Measurements from ENCODE around the gene CNKSR1. TPM values are rescaled to one million over a fixed set of nuclear protein-coding genes. Genes with fewer than 3 reads are reported as not detected.

The CNKSR1 gene
- polyA plus RNA-seq, 1 experiment, result 0.05 TPM

- Histone ChIP-seq H3K27ac (ENCODE audit: low read depth, low read length) (no peak overlapping the region), H3K9me3 (ENCODE audit: control insufficient read depth, insufficient read depth, low read length) (no peaks in the 10 kb centered on the region), H3K4me3 (ENCODE audit: low read depth, low read length) (no peak overlapping the region), H3K27me3 (ENCODE audit: control insufficient read depth, insufficient read depth, low read length) (peaks cover 11% of the 10 kb centered on the region)
- ChIA-PET CTCF (interaction anchor here (0.5 to 1.5 kb wide), 3 partner anchors 86 to 857 kb away, joined by 3 to 4 read pairs (median 4); no protein-coding TSS in a partner anchor), POLR2A (no interaction called here)
- TF ChIP-seq CTCF (IDR thresholded peaks at IDR 0.05; ENCODE audit: low read depth, low read length), result no peak
- DNase-seq (ENCODE audit: low read depth, low spot score), result no peak
Observed at GRCh38 chr1:26189331-26189730, 12.0 kb downstream of the CNKSR1 start.

DNA sequence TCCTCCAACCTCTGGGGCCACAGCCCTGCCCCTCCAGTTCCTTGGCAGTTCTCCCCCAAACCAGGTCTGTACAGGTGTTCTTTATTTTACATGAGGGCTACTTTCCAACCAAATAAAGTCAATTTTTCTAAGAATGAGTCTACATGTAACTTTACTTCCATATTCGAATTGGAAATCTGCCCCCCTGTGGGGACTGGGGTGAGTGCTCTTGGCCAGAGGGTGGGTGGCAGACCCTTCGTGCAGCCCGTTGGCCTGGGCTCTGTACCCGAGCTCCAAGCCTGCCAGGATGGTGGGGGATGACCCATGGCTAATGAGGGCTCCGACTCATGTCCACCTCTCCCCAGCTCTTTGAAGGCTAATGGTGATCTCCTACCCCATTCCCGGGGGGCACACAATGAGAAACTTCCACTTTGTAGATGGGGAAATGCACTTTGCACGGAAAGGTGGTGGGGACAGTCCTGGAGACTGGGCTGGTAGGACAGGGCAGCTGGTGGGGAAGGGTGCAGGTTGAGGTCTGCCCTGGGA is 12.5 kb downstream of the CNKSR1 start:
- Histone ChIP-seq H3K4me3 (ENCODE audit: low read depth, low read length) (no peak overlapping the region), H3K9me3 (ENCODE audit: control insufficient read depth, insufficient read depth, low read length) (no peaks in the 10 kb centered on the region), H3K27me3 (ENCODE audit: control insufficient read depth, insufficient read depth, low read length) (peaks cover 13% of the 10 kb centered on the region), H3K27ac (ENCODE audit: low read depth, low read length) (peak overlapping the region; percentile 21)
- TF ChIP-seq CTCF (IDR thresholded peaks at IDR 0.05; ENCODE audit: low read depth, low read length), result no peak
- POLR2A ChIA-PET, result no interaction called here
- CTCF ChIA-PET, result interaction anchor here (0.8 to 1.5 kb wide), 3 partner anchors 9 to 132 kb away, joined by 3 to 4 read pairs (median 3); no protein-coding TSS in a partner anchor
- no peak for DNase-seq (ENCODE audit: low read depth, low spot score)

GRCh38 chr1:26190373-26190987 is 13.2 kb downstream of the CNKSR1 start, which contains the start of gene CATSPER4:
Gene CATSPER4 (plus strand): TSS chr1:26190602. CDS start chr1:26190628, 26 bp downstream.
- DNase-seq (ENCODE audit: low read depth, low spot score), result no peak

GRCh38 chr1:26191739-26192138 is 14.4 kb downstream of the CNKSR1 start:
- CTCF ChIA-PET, result interaction anchor here (1.4 kb wide), 1 partner anchor 47 kb away, joined by 3 read pairs; no protein-coding TSS in a partner anchor
- H3K9me3 ChIP-seq (ENCODE audit: control insufficient read depth, insufficient read depth, low read length), result no peaks in the 10 kb centered on the region
- peaks cover 11% of the 10 kb centered on the region for H3K27me3 ChIP-seq (ENCODE audit: control insufficient read depth, insufficient read depth, low read length)
- DNase-seq (ENCODE audit: low read depth, low spot score), result no peak
- no peak overlapping the region for H3K4me3 ChIP-seq (ENCODE audit: low read depth, low read length)
- no peak for TF ChIP-seq CTCF (IDR thresholded peaks at IDR 0.05; ENCODE audit: low read depth, low read length)
- POLR2A ChIA-PET, result no interaction called here
- H3K27ac ChIP-seq (ENCODE audit: low read depth, low read length), result no peak overlapping the region

More at GRCh38 chr1:26190373-26190987, 13.2 kb downstream of the CNKSR1 start, which contains the start of gene CATSPER4:
- ChIA-PET CTCF (interaction anchor here (1.0 to 1.5 kb wide), 3 partner anchors 9 to 85 kb away, joined by 3 to 4 read pairs (median 3); no protein-coding TSS in a partner anchor), POLR2A (no interaction called here)
- Histone ChIP-seq H3K4me3 (ENCODE audit: low read depth, low read length) (no peak within 1 kb of the TSS), H3K27me3 (ENCODE audit: control insufficient read depth, insufficient read depth, low read length) (peaks cover 11% of the 10 kb centered on the region), H3K9me3 (ENCODE audit: control insufficient read depth, insufficient read depth, low read length) (no peaks in the 10 kb centered on the region), H3K27ac (ENCODE audit: low read depth, low read length) (peak within 1 kb of the TSS; percentile 21)
- TF ChIP-seq CTCF (IDR thresholded peaks at IDR 0.05; ENCODE audit: low read depth, low read length), result peak; percentile 32; the same call in 1 of the 2 replicates

DNA sequence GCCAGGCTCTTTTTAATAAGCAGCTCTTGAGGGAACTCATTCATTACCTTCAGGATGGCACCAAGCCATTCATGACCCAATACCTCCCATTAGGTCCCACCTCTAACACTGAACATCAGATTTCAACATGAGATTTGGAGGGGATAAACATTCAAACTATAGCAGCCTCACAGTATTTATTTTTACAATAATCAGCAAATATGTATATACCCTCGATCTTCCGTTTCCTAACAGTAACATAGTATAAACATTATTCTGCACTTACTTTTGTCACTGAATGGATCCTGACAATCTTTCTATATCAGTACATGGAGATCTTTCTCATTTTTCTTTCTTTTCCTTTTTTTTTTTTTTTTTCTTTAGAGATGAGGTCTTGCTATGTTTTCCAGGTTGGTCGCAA is 18.5 kb downstream of the CNKSR1 start:
- ChIA-PET POLR2A (interaction anchor here (0.6 kb wide), 1 partner anchor 85 kb away, joined by 3 read pairs; no protein-coding TSS in a partner anchor), CTCF (no interaction called here)

More for the DNA sequence above, 18.5 kb downstream of the CNKSR1 start:
- TF ChIP-seq CTCF (IDR thresholded peaks at IDR 0.05; ENCODE audit: low read depth, low read length), result no peak
- Histone ChIP-seq H3K27ac (ENCODE audit: low read depth, low read length) (no peak overlapping the region), H3K9me3 (ENCODE audit: control insufficient read depth, insufficient read depth, low read length) (no peaks in the 10 kb centered on the region), H3K27me3 (ENCODE audit: control insufficient read depth, insufficient read depth, low read length) (peaks cover 22% of the 10 kb centered on the region), H3K4me3 (ENCODE audit: low read depth, low read length) (no peak overlapping the region)
- no peak for DNase-seq (ENCODE audit: low read depth, low spot score)

Data from AG04450 (cell line).